HG03432 (cell line): ENCODE data around the gene DHRS7B.
"Not testable (repeated sequence)": the region's sequence is repeated elsewhere in the genome, so short reads cannot be mapped to it uniquely, and the experiment has no call there.

ENCODE experiments used
- ATAC-seq: cut with Tn5 transposase; IDR thresholded peaks from one replicate; pipeline ENCODE4 v1.9.1; 2021; ENCODE audit warnings: mild to moderate bottlenecking, moderate library complexity; ENCODE audit not compliant: unreplicated experiment

DHRS7B gene

GRCh38 chr17:21126645-21127508, at the start of gene DHRS7B:
DHRS7B (plus strand) TSS chr17:21126964; CDS start chr17:21126972, 8 bp downstream.
- peak; percentile 92 for ATAC-seq

DNA sequence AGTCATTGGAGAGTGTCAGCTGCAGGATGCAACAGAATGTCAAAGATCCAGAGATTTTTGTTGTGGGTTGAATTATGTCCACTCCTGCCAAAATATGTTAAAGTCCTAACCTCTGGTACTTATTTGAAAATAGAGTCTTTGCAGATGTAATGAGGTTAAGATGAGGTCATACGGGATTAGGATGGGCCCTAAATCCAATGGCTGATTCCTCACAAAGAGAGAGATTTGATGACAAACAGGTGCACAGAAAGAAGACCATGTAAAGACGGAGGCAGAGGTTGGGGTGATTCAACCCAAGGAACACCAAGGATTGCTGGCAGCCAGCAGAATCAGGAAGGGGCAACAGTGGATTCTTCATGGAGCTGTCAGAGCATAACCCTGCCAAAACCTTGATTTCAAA, 49.5 kb upstream of the DHRS7B start:
- ATAC-seq = no peak

DNA sequence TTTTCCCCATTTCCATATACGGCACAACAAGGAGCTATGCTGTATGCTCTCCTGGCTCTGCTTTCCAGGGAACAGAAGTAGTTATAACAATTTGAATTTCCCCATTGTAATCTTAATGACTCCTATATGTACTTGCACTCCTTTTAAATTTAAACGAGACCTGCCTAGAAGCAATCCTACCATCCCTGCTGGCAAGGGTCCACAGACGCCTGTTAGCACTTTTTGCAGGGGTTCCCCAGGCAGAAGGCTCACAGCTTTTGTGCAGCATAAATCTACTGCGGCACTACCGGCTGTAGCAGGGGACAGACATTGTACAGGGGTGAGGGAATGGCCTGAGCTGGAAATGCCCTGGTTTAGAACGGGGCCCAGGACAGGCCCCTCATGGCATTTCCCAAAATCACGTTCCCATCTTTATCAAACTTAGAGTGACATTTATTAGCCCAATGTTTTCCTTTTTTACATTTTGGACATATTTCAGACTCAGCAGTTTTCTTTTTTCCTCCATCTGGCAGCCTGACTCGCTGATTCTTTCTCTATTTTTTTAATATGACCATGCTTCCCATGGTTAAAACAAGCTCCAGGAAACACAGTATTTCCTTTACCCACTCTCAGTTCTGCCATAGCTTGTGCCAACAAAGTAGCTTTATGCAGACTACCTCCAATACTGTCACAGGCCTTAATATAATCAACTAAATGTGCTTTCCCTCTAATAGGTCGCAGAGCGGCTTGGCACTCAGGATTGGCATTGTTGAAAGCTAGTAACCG, 48.6 kb upstream of the DHRS7B start:
- ATAC-seq = no peak

GRCh38 chr17:21079196-21079595, 47.6 kb upstream of the DHRS7B start:
- ATAC-seq = no peak

- no peak for ATAC-seq
Measured at GRCh38 chr17:21082001-21082436, 44.7 kb upstream of the DHRS7B start.

GRCh38 chr17:21085280-21085679, 41.5 kb upstream of the DHRS7B start:
- not testable (repeated sequence) for ATAC-seq

DNA sequence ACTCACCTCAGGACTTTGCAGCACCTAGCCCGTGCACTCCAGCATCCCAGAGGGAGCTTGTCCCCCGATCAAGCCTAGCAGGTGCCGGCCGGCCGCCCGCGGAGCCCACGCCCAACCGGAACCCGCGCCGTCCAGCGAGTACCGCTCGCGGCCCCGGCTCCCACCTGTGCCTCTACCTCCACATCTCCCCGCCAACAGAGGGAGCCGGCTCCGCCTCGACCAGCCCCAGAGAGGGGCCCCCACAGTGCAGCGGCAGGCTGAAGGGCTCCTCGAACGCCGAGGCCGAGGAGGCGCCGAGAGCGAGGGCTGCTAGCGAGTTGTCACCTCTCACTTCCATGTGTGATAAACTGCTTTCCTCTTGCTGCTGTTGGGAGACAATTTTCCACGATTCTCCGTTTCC, 41.1 kb upstream of the DHRS7B start:
- ATAC-seq = no peak

DNA sequence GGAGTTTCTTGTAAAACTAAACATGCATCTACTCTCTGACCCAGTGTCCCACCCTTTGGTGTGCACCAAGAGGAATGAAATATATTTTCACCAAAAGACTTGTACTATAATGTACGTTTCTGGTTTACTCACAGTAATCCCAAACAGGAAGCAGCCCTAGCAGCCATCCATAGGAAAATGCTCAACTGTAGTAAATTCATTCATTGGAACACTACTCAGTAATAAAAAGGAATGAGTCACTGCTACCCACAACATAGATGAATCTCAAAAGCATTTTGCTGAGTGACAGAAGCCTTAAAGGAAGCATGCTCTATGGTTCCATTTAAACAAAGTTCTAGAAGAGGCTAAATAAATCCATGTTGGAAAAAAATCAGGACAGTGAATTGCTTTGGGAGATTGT, 37.6 kb upstream of the DHRS7B start:
- ATAC-seq = no peak

- peak; percentile 78 for ATAC-seq
Measured at GRCh38 chr17:21089933-21090901, 36.5 kb upstream of the DHRS7B start.

DNA sequence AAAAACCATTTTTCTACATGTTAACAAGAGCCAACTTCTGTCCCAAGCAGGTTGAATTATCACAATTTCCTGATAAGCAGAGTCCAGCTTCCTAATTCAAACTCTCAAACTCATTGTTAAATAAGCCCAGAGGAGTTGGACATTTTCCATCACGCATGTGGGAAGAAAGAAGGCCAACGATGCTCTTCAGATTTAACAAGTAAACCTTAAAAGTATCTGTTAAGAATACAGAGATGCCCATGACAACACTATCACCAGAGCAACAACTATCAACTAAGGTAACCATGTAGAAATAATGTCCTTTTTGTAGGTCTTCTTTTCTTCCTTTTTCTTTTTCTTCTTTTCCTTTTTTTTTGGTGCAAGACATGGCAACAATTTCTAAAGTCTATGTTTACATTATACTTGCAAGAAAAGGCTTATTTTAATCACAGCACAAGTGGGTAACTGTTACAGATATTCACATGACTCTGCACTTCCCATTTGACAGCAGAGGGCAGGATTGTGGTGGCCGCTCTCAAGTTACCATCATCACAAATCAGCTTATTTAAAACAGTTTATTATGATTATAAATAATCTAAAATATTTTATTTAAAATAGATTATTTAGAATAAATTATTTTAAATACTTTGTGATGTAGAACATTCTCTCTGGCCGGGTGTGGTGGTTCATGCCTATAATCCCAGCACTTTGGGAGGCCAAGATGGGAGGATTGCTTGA, 35.7 kb upstream of the DHRS7B start:
- ATAC-seq = no peak

GRCh38 chr17:21094298-21094704, 32.5 kb upstream of the DHRS7B start:
- no peak for ATAC-seq

DNA sequence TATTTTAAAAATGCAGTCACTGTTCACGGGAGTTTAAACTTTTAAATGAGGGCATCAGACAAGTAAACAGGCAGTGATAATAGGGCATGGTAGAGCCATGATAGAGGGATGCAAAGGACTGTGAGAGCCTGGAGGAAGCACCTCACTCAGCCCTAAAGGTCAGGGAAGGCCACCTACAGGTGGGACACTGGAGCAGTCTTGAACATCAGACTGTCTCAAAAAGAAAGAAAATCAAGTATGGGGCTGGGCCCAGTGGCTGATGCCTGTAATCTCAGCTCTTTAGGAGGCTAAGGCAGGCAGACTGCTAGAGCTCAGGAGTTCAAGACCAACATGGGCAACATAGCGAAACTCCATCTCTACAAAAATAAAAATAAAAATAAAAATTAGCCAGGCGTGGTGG, 31.0 kb upstream of the DHRS7B start:
- ATAC-seq = no peak

- ATAC-seq = no peak
Measured at GRCh38 chr17:21096874-21097273, 29.9 kb upstream of the DHRS7B start.

DNA sequence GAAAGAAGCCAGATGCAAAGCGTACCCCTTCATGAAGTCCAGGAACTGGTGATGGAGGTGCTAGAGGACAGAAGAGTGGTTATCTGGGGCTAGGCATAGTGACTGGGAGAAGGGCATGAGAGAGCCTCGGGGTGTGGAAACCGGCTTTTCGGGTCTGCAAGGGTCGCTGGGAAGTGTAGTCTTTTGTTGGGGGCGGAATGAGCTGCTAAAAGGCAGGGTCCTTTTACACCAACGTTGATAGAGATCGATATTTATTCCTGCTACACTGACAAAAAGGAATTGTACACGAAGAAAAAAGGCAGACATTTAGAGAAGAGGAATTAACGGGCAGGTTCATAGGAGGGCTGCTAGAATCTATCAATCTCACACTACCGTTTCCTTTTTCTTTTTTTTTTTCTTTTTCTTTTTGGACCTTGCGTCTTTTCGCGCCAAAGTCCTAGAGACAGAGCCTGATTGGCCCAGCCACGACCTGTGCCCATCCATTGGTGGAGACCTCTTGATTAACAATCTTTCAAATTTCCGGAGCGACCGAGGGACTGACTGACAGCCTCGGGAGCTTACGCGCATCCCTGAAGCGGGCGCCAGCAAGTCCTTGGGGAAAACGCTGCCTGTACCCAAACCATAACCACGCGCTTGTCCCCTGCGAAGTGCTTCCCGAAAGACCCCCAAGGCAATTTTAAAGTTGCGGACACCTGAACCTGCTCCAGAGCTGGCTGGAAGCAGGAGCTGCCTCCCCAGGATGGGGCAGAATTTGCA, 27.7 kb upstream of the DHRS7B start:
- peak; percentile 95 for ATAC-seq

GRCh38 chr17:21100636-21101035, 26.1 kb upstream of the DHRS7B start:
- ATAC-seq = no peak

DNA sequence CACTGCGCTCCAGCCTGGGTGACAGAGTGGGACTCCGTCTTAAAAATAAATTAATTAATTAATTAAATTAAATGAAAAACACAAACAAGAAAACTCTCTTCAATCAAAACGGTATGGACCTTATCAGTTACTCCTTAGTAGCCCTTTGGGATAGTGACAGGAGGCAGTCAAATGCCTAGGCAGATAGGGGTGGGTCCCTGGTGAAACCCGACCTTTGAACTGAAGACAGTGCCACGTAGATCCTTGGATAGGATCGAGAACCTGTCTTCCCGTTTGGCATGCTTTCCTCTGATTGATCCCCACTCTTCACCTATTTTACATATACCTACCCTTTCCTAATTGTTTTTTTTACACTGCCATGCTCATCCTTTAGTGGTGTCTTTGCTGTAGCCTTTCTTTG, 22.2 kb upstream of the DHRS7B start:
- ATAC-seq = no peak

GRCh38 chr17:21105064-21105894, 21.5 kb upstream of the DHRS7B start:
- ATAC-seq = no peak

- no peak for ATAC-seq
Measured at GRCh38 chr17:21106316-21106715, 20.4 kb upstream of the DHRS7B start.
